MM.1S (cell line): ENCODE results near the gene NR1H2.

Experiments used
- CTCF ChIP-seq: fragments of 300-600 bp; sonication (generic); IDR thresholded peaks from 2 replicates; pipeline ENCODE4 v1.5.1; 2016; ENCODE audit warnings: antibody characterized with exemption, low read length, mixed read lengths
- EZH2 ChIP-seq: fragments of 300-600 bp; sonication (generic); optimal IDR thresholded peaks from 2 replicates; pipeline ENCODE3; 2017; ENCODE audit warnings: low read depth, mild to moderate bottlenecking, antibody characterized with exemption, low read length, mixed read lengths
- EZH2phosphoT487 ChIP-seq: fragments of 300-600 bp; sonication (generic); IDR thresholded peaks from 2 replicates; pipeline ENCODE4 v1.6.1; 2018; ENCODE audit warnings: antibody characterized with exemption, low read length

- TF ChIP-seq CTCF (peak; percentile 61), EZH2 (no peak), EZH2phosphoT487 (no peak)
Observed at GRCh38 chr19:50414864-50415660, 38.8 kb downstream of the NR1H2 start.
